ENCODE measurements around the gene FOXN3. TPM values are rescaled to one million over a fixed set of nuclear protein-coding genes. Genes with fewer than 3 reads are reported as not detected.
"Not testable (repeated sequence)": the region's sequence is repeated elsewhere in the genome, so short reads cannot be mapped to it uniquely, and the experiment has no call there.

The FOXN3 gene
- total RNA-seq, 4 donors from 2014 or later, result 27.4 to 91.4 (median 39.2) TPM

DNA sequence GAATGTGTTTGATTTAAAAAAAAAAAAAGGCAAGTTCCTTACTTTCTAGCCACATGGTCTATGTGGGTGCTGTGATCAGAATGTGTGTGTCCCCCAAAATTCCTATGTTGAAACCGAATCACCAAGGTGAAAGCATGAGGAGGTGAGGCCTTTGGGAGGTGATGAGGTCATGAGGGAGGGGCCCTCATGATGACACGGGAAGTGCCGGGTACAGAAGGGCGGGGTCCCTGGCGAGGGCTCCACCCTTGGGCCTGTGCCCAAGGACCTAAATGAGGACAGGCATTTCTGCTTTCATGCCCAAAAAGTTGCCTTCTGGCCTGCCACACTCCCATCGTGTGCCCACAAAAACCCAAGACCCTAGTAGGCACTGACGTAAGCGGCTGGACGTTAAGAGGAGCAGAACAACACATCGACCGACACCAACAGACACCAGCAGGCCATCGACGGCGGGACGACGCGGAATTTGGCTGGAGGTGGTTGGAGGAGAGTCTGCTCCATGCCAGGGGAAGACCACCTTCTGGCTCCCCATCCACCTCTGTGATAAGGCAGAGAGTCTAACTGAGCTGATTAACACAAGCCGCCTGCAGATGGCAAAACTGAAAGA is 211.8 kb downstream of the FOXN3 start:
- Histone ChIP-seq H3K4me3 (no peak overlapping the region), H3K4me1 (peaks cover 0 to 58% (median 0%) of the 10 kb centered on the region in 3 donors), H3K27ac (peak overlapping the region in 1 of 4 donors; percentile 29), H3K27me3 (no peaks in the 10 kb centered on the region), H3K9me3 (peaks cover 0 to 6% (median 0%) of the 10 kb centered on the region in 3 donors), H3K36me3 (peaks cover 0 to 26% (median 0%) of the 10 kb centered on the region in 3 donors)
- DNase-seq, result no peak
- TF ChIP-seq POLR2A (IDR thresholded peaks at IDR 0.05), result no peak
- TF ChIP-seq, protein P1, sequence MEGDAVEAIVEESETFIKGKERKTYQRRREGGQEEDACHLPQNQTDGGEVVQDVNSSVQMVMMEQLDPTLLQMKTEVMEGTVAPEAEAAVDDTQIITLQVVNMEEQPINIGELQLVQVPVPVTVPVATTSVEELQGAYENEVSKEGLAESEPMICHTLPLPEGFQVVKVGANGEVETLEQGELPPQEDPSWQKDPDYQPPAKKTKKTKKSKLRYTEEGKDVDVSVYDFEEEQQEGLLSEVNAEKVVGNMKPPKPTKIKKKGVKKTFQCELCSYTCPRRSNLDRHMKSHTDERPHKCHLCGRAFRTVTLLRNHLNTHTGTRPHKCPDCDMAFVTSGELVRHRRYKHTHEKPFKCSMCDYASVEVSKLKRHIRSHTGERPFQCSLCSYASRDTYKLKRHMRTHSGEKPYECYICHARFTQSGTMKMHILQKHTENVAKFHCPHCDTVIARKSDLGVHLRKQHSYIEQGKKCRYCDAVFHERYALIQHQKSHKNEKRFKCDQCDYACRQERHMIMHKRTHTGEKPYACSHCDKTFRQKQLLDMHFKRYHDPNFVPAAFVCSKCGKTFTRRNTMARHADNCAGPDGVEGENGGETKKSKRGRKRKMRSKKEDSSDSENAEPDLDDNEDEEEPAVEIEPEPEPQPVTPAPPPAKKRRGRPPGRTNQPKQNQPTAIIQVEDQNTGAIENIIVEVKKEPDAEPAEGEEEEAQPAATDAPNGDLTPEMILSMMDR (IDR thresholded peaks at IDR 0.05), result no peak
- intact Hi-C loops (cut with DNase I), result no loop called here
- 86 to 87% methylated on average over 15 to 16 of the region's 18 CpGs for WGBS, 2 donors

DNA sequence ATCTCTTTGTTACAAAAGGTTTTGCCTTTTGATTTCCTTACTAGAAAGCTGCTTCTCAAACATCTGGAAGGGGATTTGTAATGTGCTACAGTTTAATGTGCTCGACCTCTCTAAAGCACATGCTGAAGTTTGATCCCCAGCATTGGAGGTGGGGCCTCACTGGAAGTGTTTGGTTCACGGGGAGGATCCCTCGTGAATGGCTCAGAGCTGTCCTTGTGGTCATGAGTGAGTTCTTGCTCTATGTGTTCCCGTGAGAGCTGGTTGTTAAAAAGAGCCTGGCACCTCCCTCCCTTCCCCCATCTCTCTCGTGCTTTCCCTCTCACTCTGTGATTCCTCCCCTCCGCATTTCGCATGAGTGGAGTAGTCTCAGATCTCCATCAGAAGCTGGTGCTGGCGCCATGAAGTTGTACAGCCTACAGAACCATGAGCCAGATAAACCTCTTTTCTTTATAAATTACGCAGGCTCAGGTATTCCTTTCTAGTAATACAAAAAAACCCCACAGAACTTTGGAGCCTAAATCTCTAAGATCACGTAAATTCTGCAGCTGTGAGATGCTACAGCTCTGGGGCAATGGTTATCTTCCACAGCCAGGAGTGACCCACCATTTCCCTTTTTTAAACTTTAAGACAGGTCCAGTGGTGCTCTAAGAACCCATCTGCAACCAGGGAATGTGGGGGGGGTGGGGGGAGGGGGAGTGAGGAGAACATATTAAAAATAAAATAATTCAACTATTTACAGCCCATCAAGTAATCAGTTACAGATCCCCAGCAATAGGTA is 214.4 kb downstream of the FOXN3 start:
- intact Hi-C loops (cut with DNase I), result no loop called here

GRCh38 chr14:89201645-89202044 is 215.4 kb downstream of the FOXN3 start:
- WGBS, 2 donors, result 68 to 90% methylated on average over 4 of the region's 4 CpGs
- Histone ChIP-seq H3K9me3 (peaks cover 0 to 6% (median 0%) of the 10 kb centered on the region in 3 donors), H3K27ac (no peak overlapping the region), H3K4me1 (peaks cover 0 to 36% (median 0%) of the 10 kb centered on the region in 3 donors), H3K4me3 (no peak overlapping the region), H3K36me3 (peaks cover 0 to 29% (median 0%) of the 10 kb centered on the region in 3 donors), H3K27me3 (no peaks in the 10 kb centered on the region)
- intact Hi-C loops (cut with DNase I), result no loop called here
- no peak for DNase-seq
- TF ChIP-seq, protein P1 (IDR thresholded peaks at IDR 0.05), result no peak

More for the DNA sequence above, 214.4 kb downstream of the FOXN3 start:
- peaks cover 0 to 6% (median 0%) of the 10 kb centered on the region in 3 donors for H3K9me3 ChIP-seq
- H3K36me3 ChIP-seq, result peaks cover 0 to 21% (median 0%) of the 10 kb centered on the region in 3 donors
- H3K4me1 ChIP-seq, result peaks cover 0 to 46% (median 0%) of the 10 kb centered on the region in 3 donors
- no peak for DNase-seq
- no peak for TF ChIP-seq POLR2A (IDR thresholded peaks at IDR 0.05)
- TF ChIP-seq, protein P1 (IDR thresholded peaks at IDR 0.05), result no peak
- H3K27ac ChIP-seq, result no peak overlapping the region
- 79 to 88% methylated on average over 10 of the region's 10 CpGs for WGBS, 2 donors
- no peaks in the 10 kb centered on the region for H3K27me3 ChIP-seq
- H3K4me3 ChIP-seq, result no peak overlapping the region

GRCh38 chr14:89199357-89199756 is 217.7 kb downstream of the FOXN3 start:
- H3K27ac ChIP-seq; H3K27me3 ChIP-seq; H3K9me3 ChIP-seq; H3K4me3 ChIP-seq; intact Hi-C loops (cut with DNase I); DNase-seq: not testable (repeated sequence)
- H3K36me3 ChIP-seq, result peaks cover 0 to 11% (median 0%) of the 10 kb centered on the region in 3 donors
- peaks cover 0 to 22% (median 0%) of the 10 kb centered on the region in 3 donors for H3K4me1 ChIP-seq
- 86 to 87% methylated on average over 3 of the region's 3 CpGs for WGBS, 2 donors

- TF ChIP-seq, protein P1 (IDR thresholded peaks at IDR 0.05), result no peak
- no peak for TF ChIP-seq POLR2A (IDR thresholded peaks at IDR 0.05)
- no peak overlapping the region for H3K4me3 ChIP-seq
- peaks cover 0 to 11% (median 0%) of the 10 kb centered on the region in 3 donors for H3K36me3 ChIP-seq
- WGBS, 2 donors, result 76 to 82% methylated on average over 12 of the region's 12 CpGs
- H3K4me1 ChIP-seq, result peaks cover 0 to 16% (median 0%) of the 10 kb centered on the region in 3 donors
- H3K27me3 ChIP-seq, result no peaks in the 10 kb centered on the region
- peak overlapping the region in 1 of 4 donors; percentile 7 for H3K27ac ChIP-seq
- DNase-seq, result no peak
- no peaks in the 10 kb centered on the region for H3K9me3 ChIP-seq
- intact Hi-C loops (cut with DNase I), result no loop called here
Observed at GRCh38 chr14:89198544-89199329, 218.3 kb downstream of the FOXN3 start.
